Measurements from ENCODE around the gene MIOX. TPM values are rescaled to one million over a fixed set of nuclear protein-coding genes. Genes with fewer than 3 reads are reported as not detected.

The MIOX gene
- total and polyA plus RNA-seq, 2 experiments from 2014 or later = not detected

GRCh38 chr22:50518606-50519005, 31.9 kb downstream of the MIOX start:
- DNase-seq (ENCODE audit: low spot score) (no peak), ATAC-seq (no peak)
- no peak for TF ChIP-seq ZNF462 (CRISPR knock-in tag; IDR thresholded peaks at IDR 0.05)
- no peak for TF ChIP-seq ZNF331 (CRISPR knock-in tag; IDR thresholded peaks at IDR 0.05; ENCODE audit: low read depth)
- TF ChIP-seq REST (IDR thresholded peaks at IDR 0.05; ENCODE audit: unreplicated experiment) = no peak
- no peak for TF ChIP-seq POLR2AphosphoS5 (IDR thresholded peaks at IDR 0.05; ENCODE audit: low read depth)
- TF ChIP-seq ZNF114 (CRISPR knock-in tag; IDR thresholded peaks at IDR 0.05) = no peak
- no peak for TF ChIP-seq STAT1 (IDR thresholded peaks at IDR 0.05; ENCODE audit: unreplicated experiment)
- no peak for TF ChIP-seq JUNB (IDR thresholded peaks at IDR 0.05; ENCODE audit: unreplicated experiment)
- no peak for TF ChIP-seq EZH2phosphoT487 (IDR thresholded peaks at IDR 0.05; ENCODE audit: unreplicated experiment)
- TF ChIP-seq CTCF (conservative IDR thresholded peaks at IDR 0.05; ENCODE audit: low read depth in 2 of 2) = no peak
- TF ChIP-seq EZH2 (IDR thresholded peaks at IDR 0.05; ENCODE audit: low read depth, unreplicated experiment) = no peak
- TF ChIP-seq NANOG (IDR thresholded peaks at IDR 0.05; ENCODE audit: borderline replicate concordance) = no peak
- no peak for TF ChIP-seq ETS1 (IDR thresholded peaks at IDR 0.05)
- Histone ChIP-seq H3K4me1 (ENCODE audit: insufficient read depth) (no peaks in the 10 kb centered on the region), H3K27me3 (ENCODE audit: insufficient read depth) (no peaks in the 10 kb centered on the region), H4K20me1 (replicated peaks; ENCODE audit: insufficient read depth) (peaks cover 6% of the 10 kb centered on the region; the same call in 1 of the 2 replicates), H3K9me2 (ENCODE audit: insufficient read depth) (no peaks in the 10 kb centered on the region), H2AFZ (no peak overlapping the region), H3K79me2 (replicated peaks; ENCODE audit: insufficient read depth) (peaks cover 19% of the 10 kb centered on the region), H3K36me3 (ENCODE audit: insufficient read depth) (no peaks in the 10 kb centered on the region; the same call in 1 of the 2 replicates), H3K4me2 (no peak overlapping the region), H3F3A (replicated peaks; ENCODE audit: low read depth) (no peaks in the 10 kb centered on the region), H3K27ac (ENCODE audit: low read depth) (no peak overlapping the region), H3K4me3 (no peak overlapping the region)
- Mint-ChIP-seq H3K4me3 (no peak overlapping the region), H3K4me1 (no peaks in the 10 kb centered on the region; the same call in 2 of the 3 replicates), H3K27me3 (ENCODE audit: insufficient read depth, low read depth, poor library complexity) (peaks cover 6% of the 10 kb centered on the region), H3K36me3 (ENCODE audit: low read depth) (peaks cover 17% of the 10 kb centered on the region), H3K9me3 (no peaks in the 10 kb centered on the region; the same call in 2 of the 3 replicates), H3K27ac (no peak overlapping the region)
